ENCODE results near the gene RAB39B.
"Not testable (repeated sequence)": the region's sequence is repeated elsewhere in the genome, so short reads cannot be mapped to it uniquely, and the experiment has no call there.

The RAB39B gene

GRCh38 chrX:155263854-155264628 lies at the start of gene RAB39B:
Gene RAB39B, minus strand, starts transcription at chrX:155264491. Its CDS starts 203 bp downstream, at chrX:155264288.
- peak within 1 kb of the TSS; percentile 70 for H3K27ac ChIP-seq
- no peaks in the 10 kb centered on the region for H3K27me3 ChIP-seq
- TF ChIP-seq CTCF (IDR thresholded peaks at IDR 0.05) = no peak
- peak within 1 kb of the TSS; percentile 51 to 65 for H3K4me3 ChIP-seq (ENCODE audit: low read depth in 1 of 2, low read length in 1 of 2)
- H3K4me1 ChIP-seq (ENCODE audit: control insufficient read depth in 1 of 2, insufficient read depth in 1 of 2, low read depth in 1 of 2, low read length in 1 of 2) = peaks cover 10 to 14% of the 10 kb centered on the region in 2 experiments
- H3K36me3 ChIP-seq = no peaks in the 10 kb centered on the region
- H3K9me3 ChIP-seq = no peaks in the 10 kb centered on the region

- H3K27ac ChIP-seq = no peak overlapping the region
- TF ChIP-seq CTCF (IDR thresholded peaks at IDR 0.05) = no peak
- H3K36me3 ChIP-seq = no peaks in the 10 kb centered on the region
- H3K9me3 ChIP-seq = no peaks in the 10 kb centered on the region
- no peaks in the 10 kb centered on the region for H3K4me1 ChIP-seq (ENCODE audit: control insufficient read depth in 1 of 2, insufficient read depth in 1 of 2, low read depth in 1 of 2, low read length in 1 of 2)
- no peaks in the 10 kb centered on the region for H3K27me3 ChIP-seq
- no peak overlapping the region for H3K4me3 ChIP-seq (ENCODE audit: low read depth in 1 of 2, low read length in 1 of 2)
Measured at GRCh38 chrX:155313766-155314165, 49.5 kb upstream of the RAB39B start.

- Histone ChIP-seq H3K27ac (no peak overlapping the region), H3K27me3 (no peaks in the 10 kb centered on the region), H3K9me3 (no peaks in the 10 kb centered on the region), H3K36me3 (no peaks in the 10 kb centered on the region), H3K4me1 (ENCODE audit: control insufficient read depth in 1 of 2, insufficient read depth in 1 of 2, low read depth in 1 of 2, low read length in 1 of 2) (no peaks in the 10 kb centered on the region), H3K4me3 (ENCODE audit: low read depth in 1 of 2, low read length in 1 of 2) (no peak overlapping the region)
- TF ChIP-seq CTCF (IDR thresholded peaks at IDR 0.05) = no peak
Measured at GRCh38 chrX:155293771-155294170, 29.5 kb upstream of the RAB39B start.

GRCh38 chrX:155279873-155280272 lies 15.6 kb upstream of the RAB39B start:
- TF ChIP-seq CTCF (IDR thresholded peaks at IDR 0.05) = no peak
- Histone ChIP-seq H3K4me3 (ENCODE audit: low read depth in 1 of 2, low read length in 1 of 2) (no peak overlapping the region), H3K27ac (no peak overlapping the region), H3K9me3 (no peaks in the 10 kb centered on the region), H3K4me1 (ENCODE audit: control insufficient read depth in 1 of 2, insufficient read depth in 1 of 2, low read depth in 1 of 2, low read length in 1 of 2) (peaks cover 0 to 4% of the 10 kb centered on the region in 2 experiments), H3K27me3 (no peaks in the 10 kb centered on the region), H3K36me3 (no peaks in the 10 kb centered on the region)

GRCh38 chrX:155270969-155271368 lies 6.7 kb upstream of the RAB39B start:
- Histone ChIP-seq H3K36me3 (no peaks in the 10 kb centered on the region), H3K27ac (no peak overlapping the region), H3K27me3 (no peaks in the 10 kb centered on the region), H3K4me1 (ENCODE audit: control insufficient read depth in 1 of 2, insufficient read depth in 1 of 2, low read depth in 1 of 2, low read length in 1 of 2) (no peaks in the 10 kb centered on the region), H3K4me3 (ENCODE audit: low read depth in 1 of 2, low read length in 1 of 2) (no peak overlapping the region), H3K9me3 (no peaks in the 10 kb centered on the region)
- TF ChIP-seq CTCF (IDR thresholded peaks at IDR 0.05) = no peak

GRCh38 chrX:155267995-155268394 lies 3.7 kb upstream of the RAB39B start:
- not testable (repeated sequence) for H3K27ac ChIP-seq; H3K27me3 ChIP-seq; H3K9me3 ChIP-seq; H3K4me3 ChIP-seq (ENCODE audit: low read depth in 1 of 2, low read length in 1 of 2); H3K36me3 ChIP-seq
- H3K4me1 ChIP-seq (ENCODE audit: control insufficient read depth in 1 of 2, insufficient read depth in 1 of 2, low read depth in 1 of 2, low read length in 1 of 2) = peaks cover 5 to 10% of the 10 kb centered on the region in 2 experiments
